HL-60 (cell line): ENCODE measurements around the gene PAM16.
"Not testable (repeated sequence)": the region's sequence is repeated elsewhere in the genome, so short reads cannot be mapped to it uniquely, and the experiment has no call there.

ENCODE experiments used
- DNase-seq, 2 experiments: peaks; one replicate each; pipeline ENCODE4 v3.0.0-alpha.2; 2010 to 2020; ENCODE audit warnings: low read depth in 1 of 2, low spot score in 1 of 2
- H3K27ac ChIP-seq: fragments of 250-450 bp; sonication (Bioruptor Pico); replicated peaks from 2 replicates; pipeline ENCODE4 v1.5.1; 2020; ENCODE audit warnings: mild to moderate bottlenecking, moderate library complexity
- H3K27me3 ChIP-seq: fragments of 250-450 bp; sonication (Bioruptor Pico); 2 replicates; pipeline ENCODE4 v1.5.1; 2021; ENCODE audit warnings: mild to moderate bottlenecking, moderate library complexity; ENCODE audit not compliant: insufficient read depth, poor library complexity, severe bottlenecking
- H3K4me3 ChIP-seq: replicated peaks from 2 replicates; pipeline ENCODE4 v1.5.1; 2011; ENCODE audit warnings: mild to moderate bottlenecking, control low read depth, low read length; ENCODE audit not compliant: insufficient read depth
- CTCF ChIP-seq: IDR thresholded peaks from one replicate; pipeline ENCODE4 v1.5.1; 2011; ENCODE audit warnings: low read length, control low read depth, inconsistent platforms; ENCODE audit not compliant: insufficient read depth
- GABPA ChIP-seq: IDR thresholded peaks from 2 replicates; pipeline ENCODE4 v1.6.1; 2012; ENCODE audit warnings: low read depth
- POLR2AphosphoS5 ChIP-seq: IDR thresholded peaks from 2 replicates; pipeline ENCODE4 v1.6.1; 2012; ENCODE audit warnings: low read depth
- REST ChIP-seq: IDR thresholded peaks from 2 replicates; pipeline ENCODE4 v1.6.1; 2012; ENCODE audit warnings: low read depth; ENCODE audit not compliant: insufficient replicate concordance
- SPI1 ChIP-seq: IDR thresholded peaks from 2 replicates; pipeline ENCODE4 v1.6.1; 2012; ENCODE audit warnings: low read depth, mild to moderate bottlenecking, borderline replicate concordance
- long read RNA-seq: library from polyadenylated mRNA; unstranded; transcript quantifications from one replicate; pipeline ENCODE4 v2.0.0, GENCODE V29; 2020

PAM16 gene
- long read RNA-seq, transcript PAM16-201 (5 exons, 587 nt) = major isoform, 12 of 18 reads
- long read RNA-seq, partial matches to known transcripts = 0 of 18 reads
- long read RNA-seq, other reads (novel, unspliced or antisense) = 3 of 18 reads

- Histone ChIP-seq H3K4me3 (peak within 1 kb of the TSS; percentile 90), H3K27me3 (no peaks in the 10 kb centered on the region), H3K27ac (peak within 1 kb of the TSS; percentile 92)
- TF ChIP-seq POLR2AphosphoS5 = peak; percentile 63; the same call in 1 of the 2 replicates
- peak; percentile 21; the same call in 1 of the 2 replicates for TF ChIP-seq SPI1
- no peak for TF ChIP-seq GABPA
- peak; percentile 91 to 97 for DNase-seq
These were observed at the start of gene PAM16 for GRCh38 chr16:4350787-4351659. Gene PAM16 (minus strand): TSS chr16:4351321. CDS start chr16:4351234, 87 bp downstream.

GRCh38 chr16:4399001-4399730 is 48.0 kb upstream of the PAM16 start:
- no peak overlapping the region for H3K27ac ChIP-seq
- H3K4me3 ChIP-seq = no peak overlapping the region
- TF ChIP-seq POLR2AphosphoS5 (no peak), CTCF (no peak), REST (no peak), SPI1 (no peak), GABPA (no peak)
- H3K27me3 ChIP-seq = no peaks in the 10 kb centered on the region
- DNase-seq = no peak

GRCh38 chr16:4395055-4395726 is 44.1 kb upstream of the PAM16 start:
- no peaks in the 10 kb centered on the region for H3K27me3 ChIP-seq
- TF ChIP-seq GABPA (no peak), SPI1 (no peak), CTCF (no peak), POLR2AphosphoS5 (no peak), REST (no peak)
- H3K4me3 ChIP-seq = no peak overlapping the region
- no peak for DNase-seq
- no peak overlapping the region for H3K27ac ChIP-seq

GRCh38 chr16:4393850-4394249 is 42.7 kb upstream of the PAM16 start:
- H3K27ac ChIP-seq, H3K27me3 ChIP-seq, H3K4me3 ChIP-seq, DNase-seq: not testable (repeated sequence)
